ENCODE measurements around the gene RANBP1.

Gene RANBP1

GRCh38 chr22:20109411-20110358 lies 6.2 kb upstream of the RANBP1 start:
- DNase-seq, result no peak

- no peak for DNase-seq
Measured at GRCh38 chr22:20110359-20110985, 5.4 kb upstream of the RANBP1 start.

GRCh38 chr22:20111045-20111688 lies 4.7 kb upstream of the RANBP1 start:
- DNase-seq, result peak; percentile 87

GRCh38 chr22:20111689-20112622 lies 3.9 kb upstream of the RANBP1 start:
- DNase-seq, result no peak

GRCh38 chr22:20112623-20113511 lies 3.0 kb upstream of the RANBP1 start:
- no peak for DNase-seq

GRCh38 chr22:20113551-20114310 lies 2.2 kb upstream of the RANBP1 start:
- DNase-seq, result no peak

- DNase-seq, result no peak
Measured at GRCh38 chr22:20114506-20115475, 1.1 kb upstream of the RANBP1 start.

- DNase-seq, result no peak
Measured at GRCh38 chr22:20116376-20116950, 559 bp downstream of the RANBP1 start.

GRCh38 chr22:20116951-20117632 lies 1.2 kb downstream of the RANBP1 start, which contains the start of gene TRMT2A:
TSS of gene TRMT2A (minus strand) at chr22:20117226. CDS start at chr22:20116906, 320 bp downstream.
- peak; percentile 98 for DNase-seq

- DNase-seq, result no peak
Measured at GRCh38 chr22:20117633-20118299, 1.9 kb downstream of the RANBP1 start.

GRCh38 chr22:20118300-20119020 lies 2.6 kb downstream of the RANBP1 start:
- DNase-seq, result no peak

GRCh38 chr22:20121856-20122415 lies 6.0 kb downstream of the RANBP1 start:
- DNase-seq, result no peak

GRCh38 chr22:20123366-20124082 lies 7.6 kb downstream of the RANBP1 start:
- no peak for DNase-seq

- no peak for DNase-seq
Measured at GRCh38 chr22:20124083-20124787, 8.3 kb downstream of the RANBP1 start.

All from NCI-H2227 treated with DMSO at 0.1 percent for 48 hours (cell line).